IMR-90 (cell line): ENCODE data around the gene AK3. TPM values are rescaled to one million over a fixed set of nuclear protein-coding genes. Genes with fewer than 3 reads are reported as not detected.

Experiments
- ATAC-seq: fragments of 200-7000 bp; cut with Tn5 transposase; 2 replicates; pipeline ENCODE4 v1.9.1; 2020; ENCODE audit warnings: low read depth, mild to moderate bottlenecking, moderate library complexity
- BruUV-seq: library from RNA; stranded (reverse); fragments of 400-500 nt; replicated peaks from 2 replicates; lab custom pipeline; 2021; lab: Mats Ljungman, UMichigan
- CTCF ChIA-PET: fragments of 300-600 bp; formaldehyde crosslinking; extraction: SDS; loops from one replicate; lab custom pipeline; 2021; ENCODE audit warnings: antibody characterized with exemption; lab: Yijun Ruan, JAX
- POLR2A ChIA-PET: fragments of 300-600 bp; sonication (Branson Sonifier 250); formaldehyde crosslinking; loops from one replicate; lab custom pipeline; 2022; ENCODE audit warnings: antibody characterized with exemption; ENCODE audit not compliant: unreplicated experiment; lab: Charles Lee
- DNase-seq: peaks from one replicate; pipeline ENCODE4 v3.0.0; 2013
- H2AFZ ChIP-seq: replicated peaks from 2 replicates; pipeline ENCODE3; 2013; ENCODE audit warnings: low read length, mild to moderate bottlenecking; ENCODE audit not compliant: poor library complexity
- H2AK5ac ChIP-seq: 2 replicates; pipeline ENCODE4 v1.6.1; 2013; ENCODE audit warnings: low read depth, low read length, inconsistent platforms
- H2AK9ac ChIP-seq: replicated peaks from 2 replicates; pipeline ENCODE3; 2013; ENCODE audit warnings: mild to moderate bottlenecking, low read depth, low read length, moderate library complexity; ENCODE audit not compliant: poor library complexity
- H2BK120ac ChIP-seq: 2 replicates; pipeline ENCODE4 v1.6.1; 2013; ENCODE audit warnings: low read depth, low read length, inconsistent platforms
- H2BK15ac ChIP-seq: 3 replicates; pipeline ENCODE4 v1.6.1; 2013; ENCODE audit warnings: low read depth, low read length, inconsistent platforms
- H2BK20ac ChIP-seq: 2 replicates; pipeline ENCODE4 v1.6.1; 2013; ENCODE audit warnings: low read depth, mild to moderate bottlenecking, inconsistent platforms, low read length, moderate library complexity
- H2BK5ac ChIP-seq: 2 replicates; pipeline ENCODE4 v1.6.1; 2013; ENCODE audit warnings: mild to moderate bottlenecking, low read depth, low read length, inconsistent platforms; ENCODE audit not compliant: poor library complexity, severe bottlenecking
- H3K14ac ChIP-seq: replicated peaks from 2 replicates; pipeline ENCODE4 v1.6.1; 2013; ENCODE audit warnings: low read depth, low read length, inconsistent platforms
- H3K18ac ChIP-seq: 2 replicates; pipeline ENCODE4 v1.6.1; 2013; ENCODE audit warnings: low read depth, low read length, control low read depth
- H3K23ac ChIP-seq: 2 replicates; pipeline ENCODE4 v1.6.1; 2013; ENCODE audit warnings: low read depth, low read length, inconsistent platforms
- H3K27ac ChIP-seq: 2 replicates; pipeline ENCODE4 v1.5.1; 2013; ENCODE audit warnings: mild to moderate bottlenecking, control low read depth, low read length; ENCODE audit not compliant: insufficient read depth
- H3K27me3 ChIP-seq: 2 replicates; pipeline ENCODE4 v1.6.1; 2013; ENCODE audit warnings: low read length; ENCODE audit not compliant: control insufficient read depth, insufficient read depth
- H3K36me3 ChIP-seq: 2 replicates; pipeline ENCODE4 v1.6.1; 2013; ENCODE audit warnings: low read length, mixed read lengths; ENCODE audit not compliant: control insufficient read depth, insufficient read depth
- H3K4ac ChIP-seq: 2 replicates; pipeline ENCODE4 v1.6.1; 2013; ENCODE audit warnings: low read depth, low read length, inconsistent platforms
- H3K4me1 ChIP-seq: 2 replicates; pipeline ENCODE4 v1.6.1; 2013; ENCODE audit warnings: low read length, mixed read lengths; ENCODE audit not compliant: control insufficient read depth, insufficient read depth
- H3K4me2 ChIP-seq: 2 replicates; pipeline ENCODE4 v1.6.1; 2013; ENCODE audit warnings: low read depth, mild to moderate bottlenecking, control low read depth, low read length, moderate library complexity
- H3K4me3 ChIP-seq: 2 replicates; pipeline ENCODE4 v1.5.1; 2013; ENCODE audit warnings: low read depth, mild to moderate bottlenecking, control low read depth, low read length, moderate library complexity; ENCODE audit not compliant: insufficient read depth
- H3K56ac ChIP-seq: 2 replicates; pipeline ENCODE4 v1.6.1; 2013; ENCODE audit warnings: low read length, inconsistent platforms; ENCODE audit not compliant: insufficient read depth; ENCODE audit errors: extremely low read depth
- H3K79me1 ChIP-seq, 2 experiments: 2 replicates each; pipeline ENCODE4 v1.6.1; 2013; ENCODE audit warnings: low read length in 2 of 2, inconsistent platforms in 1 of 2, low read depth in 1 of 2
- H3K9ac ChIP-seq: 2 replicates; pipeline ENCODE4 v1.6.1; 2013; ENCODE audit warnings: low read depth, low read length, control low read depth
- H3K9me1 ChIP-seq: 2 replicates; pipeline ENCODE4 v1.6.1; 2013; ENCODE audit warnings: low read length, inconsistent platforms; ENCODE audit not compliant: insufficient read depth
- H3K9me3 ChIP-seq: 2 replicates; pipeline ENCODE4 v1.6.1; 2013; ENCODE audit warnings: low read length; ENCODE audit not compliant: control insufficient read depth, insufficient read depth
- H4K20me1 ChIP-seq: 2 replicates; pipeline ENCODE4 v1.6.1; 2013; ENCODE audit warnings: low read length, inconsistent platforms; ENCODE audit not compliant: insufficient read depth
- H4K5ac ChIP-seq: 2 replicates; pipeline ENCODE4 v1.6.1; 2013; ENCODE audit warnings: mild to moderate bottlenecking, low read depth, low read length, control low read depth
- H4K8ac ChIP-seq, 2 experiments: 2 replicates each; pipeline ENCODE4 v1.6.1; 2013; ENCODE audit warnings: low read depth in 2 of 2, low read length in 2 of 2, control low read depth in 1 of 2, inconsistent platforms in 1 of 2
- H4K91ac ChIP-seq: 2 replicates; pipeline ENCODE4 v1.6.1; 2013; ENCODE audit warnings: low read depth, low read length, inconsistent platforms; ENCODE audit not compliant: insufficient read depth
- CEBPB ChIP-seq: IDR thresholded peaks from 2 replicates; pipeline ENCODE4 v1.6.1; 2012; ENCODE audit warnings: low read depth, low read length, improper control_type of control experiment
- WGBS, 2 experiments: methylation state at CpG; one replicate each; pipeline versions ENCODE4 v1.1.5 to v1.1.7; 2013; ENCODE audit warnings: missing lambda C conversion rate in 2 of 2; ENCODE audit not compliant: insufficient read length in 1 of 2; ENCODE audit errors: extremely low coverage in 2 of 2; 5-methylcytosine and 5-hydroxymethylcytosine counted together
- dilution Hi-C: fragments of 300-500 bp; cut with HindIII; formaldehyde crosslinking; loops from one replicate; pipeline ENCODE4 v1.14.3; 2018; ENCODE audit warnings: low sequenced_read_pairs; ENCODE audit not compliant: unreplicated experiment
- in situ Hi-C: fragments of 300-500 bp; cut with MboI; formaldehyde crosslinking; loops from 3 replicates; pipeline ENCODE4 v1.14.3; 2019; ENCODE audit warnings: low sequenced_read_pairs, inconsistent platforms, mixed read lengths
- intact Hi-C: fragments of 100-400 bp; cut with micrococcal nuclease; formaldehyde crosslinking; loops from 2 replicates; pipeline ENCODE4 v1.10.0; 2022
- polyA plus RNA-seq, 3 experiments: library from polyadenylated mRNA; depleted of rRNA; stranded (reverse); fragments of >200 nt; gene quantifications; 2 replicates each; pipeline ENCODE4 v1.2.3, GENCODE V29; 2012; ENCODE audit warnings: low replicate concordance in 1 of 3
- total RNA-seq: library from RNA; depleted of rRNA; stranded (reverse); fragments of >200 nt; gene quantifications from 2 replicates; pipeline ENCODE4 v1.2.3, GENCODE V29; 2012
- TF ChIP-seq, protein P1 (sequence below): fragments of 150-350 bp; IDR thresholded peaks from 2 replicates; pipeline ENCODE4 v1.6.1; 2016; ENCODE audit warnings: low read depth, mild to moderate bottlenecking, low read length, moderate library complexity, borderline replicate concordance

AK3 gene
- total and polyA plus RNA-seq, 2 of the 4 experiments (the other 2 are of a cell fraction) = 24.7 to 26.2 TPM

DNA sequence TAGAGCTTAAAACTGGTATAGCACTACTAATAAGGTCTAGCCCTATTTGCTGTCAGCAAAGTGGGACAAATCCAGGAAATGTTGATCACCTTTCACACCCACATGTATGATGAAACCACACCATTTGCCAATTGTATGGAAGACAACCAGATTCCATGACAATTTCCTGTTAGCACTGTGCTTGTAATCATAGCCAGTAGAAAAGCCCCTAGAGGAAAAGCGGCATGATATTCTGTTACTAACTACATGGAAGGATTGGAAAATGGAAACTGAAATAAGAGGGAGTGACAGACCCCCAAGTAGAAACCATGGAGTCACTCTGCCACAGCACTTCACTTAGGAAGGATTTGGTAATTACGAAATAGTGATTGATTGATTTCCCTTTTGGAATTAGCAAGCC is 75.6 kb downstream of the AK3 start:
- Histone ChIP-seq H3K36me3 (no peaks in the 10 kb centered on the region), H3K9ac (no peak overlapping the region), H3K4ac (no peak overlapping the region), H3K9me1 (peaks cover 8% of the 10 kb centered on the region), H2AK5ac (no peak overlapping the region), H4K20me1 (no peaks in the 10 kb centered on the region), H3K4me3 (no peak overlapping the region), H2BK20ac (no peak overlapping the region), H3K4me2 (peak overlapping the region; percentile 43; the same call in 1 of the 2 replicates), H2BK15ac (no peak overlapping the region), H2AK9ac (no peak overlapping the region), H2BK120ac (no peak overlapping the region), H3K56ac (no peak overlapping the region), H3K27me3 (no peaks in the 10 kb centered on the region; the same call in 1 of the 2 replicates), H3K27ac (no peak overlapping the region), H3K14ac (no peak overlapping the region), H3K4me1 (peaks cover 9% of the 10 kb centered on the region), H2BK5ac (no peak overlapping the region), H4K8ac (peak overlapping the region in 1 of 2 experiments; percentile 13; a peak in 1 of 4 replicates), H4K91ac (no peak overlapping the region), H4K5ac (no peak overlapping the region), H3K9me3 (no peaks in the 10 kb centered on the region), H3K18ac (no peak overlapping the region), H2AFZ (no peak overlapping the region), H3K23ac (peak overlapping the region; percentile 50; the same call in 1 of the 2 replicates), H3K79me1 (peaks cover 9 to 14% of the 10 kb centered on the region in 2 experiments; a peak in 3 of 4 replicates)
- in situ Hi-C loops = no loop called here
- no peak for ATAC-seq
- DNase-seq = peak; percentile 45
- CTCF ChIA-PET = interaction anchor here (0.6 to 1.6 kb wide), 2 partner anchors 9 to 94 kb away, joined by 3 to 5 read pairs; no protein-coding TSS in a partner anchor
- intact Hi-C loops = loop anchor here (10.0 kb wide), 1 partner anchor 351 kb away; no protein-coding TSS in a partner anchor
- dilution Hi-C loops = no loop called here
- TF ChIP-seq, protein P1, sequence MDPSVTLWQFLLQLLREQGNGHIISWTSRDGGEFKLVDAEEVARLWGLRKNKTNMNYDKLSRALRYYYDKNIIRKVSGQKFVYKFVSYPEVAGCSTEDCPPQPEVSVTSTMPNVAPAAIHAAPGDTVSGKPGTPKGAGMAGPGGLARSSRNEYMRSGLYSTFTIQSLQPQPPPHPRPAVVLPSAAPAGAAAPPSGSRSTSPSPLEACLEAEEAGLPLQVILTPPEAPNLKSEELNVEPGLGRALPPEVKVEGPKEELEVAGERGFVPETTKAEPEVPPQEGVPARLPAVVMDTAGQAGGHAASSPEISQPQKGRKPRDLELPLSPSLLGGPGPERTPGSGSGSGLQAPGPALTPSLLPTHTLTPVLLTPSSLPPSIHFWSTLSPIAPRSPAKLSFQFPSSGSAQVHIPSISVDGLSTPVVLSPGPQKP = no peak
- TF ChIP-seq CEBPB = peak; percentile 22
- BruUV-seq = no TSS peak
- no CpG with 5 or more reads among the region's 2 CpGs for WGBS, 2 experiments
- POLR2A ChIA-PET = no interaction called here
